CD4-positive, alpha-beta T cell treated with Interleukin-1 beta for 1 hour (primary cell): ENCODE measurements around the gene CCDC137.
"Not testable (repeated sequence)": the region's sequence is repeated elsewhere in the genome, so short reads cannot be mapped to it uniquely, and the experiment has no call there.

Experiments
- DNase-seq, 2 donors: peaks; one replicate each; pipeline ENCODE4 v3.0.0-alpha.2; 2020 to 2022

The CCDC137 gene, protein sequence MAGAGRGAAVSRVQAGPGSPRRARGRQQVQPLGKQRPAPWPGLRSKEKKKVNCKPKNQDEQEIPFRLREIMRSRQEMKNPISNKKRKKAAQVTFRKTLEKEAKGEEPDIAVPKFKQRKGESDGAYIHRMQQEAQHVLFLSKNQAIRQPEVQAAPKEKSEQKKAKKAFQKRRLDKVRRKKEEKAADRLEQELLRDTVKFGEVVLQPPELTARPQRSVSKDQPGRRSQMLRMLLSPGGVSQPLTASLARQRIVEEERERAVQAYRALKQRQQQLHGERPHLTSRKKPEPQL

DNA sequence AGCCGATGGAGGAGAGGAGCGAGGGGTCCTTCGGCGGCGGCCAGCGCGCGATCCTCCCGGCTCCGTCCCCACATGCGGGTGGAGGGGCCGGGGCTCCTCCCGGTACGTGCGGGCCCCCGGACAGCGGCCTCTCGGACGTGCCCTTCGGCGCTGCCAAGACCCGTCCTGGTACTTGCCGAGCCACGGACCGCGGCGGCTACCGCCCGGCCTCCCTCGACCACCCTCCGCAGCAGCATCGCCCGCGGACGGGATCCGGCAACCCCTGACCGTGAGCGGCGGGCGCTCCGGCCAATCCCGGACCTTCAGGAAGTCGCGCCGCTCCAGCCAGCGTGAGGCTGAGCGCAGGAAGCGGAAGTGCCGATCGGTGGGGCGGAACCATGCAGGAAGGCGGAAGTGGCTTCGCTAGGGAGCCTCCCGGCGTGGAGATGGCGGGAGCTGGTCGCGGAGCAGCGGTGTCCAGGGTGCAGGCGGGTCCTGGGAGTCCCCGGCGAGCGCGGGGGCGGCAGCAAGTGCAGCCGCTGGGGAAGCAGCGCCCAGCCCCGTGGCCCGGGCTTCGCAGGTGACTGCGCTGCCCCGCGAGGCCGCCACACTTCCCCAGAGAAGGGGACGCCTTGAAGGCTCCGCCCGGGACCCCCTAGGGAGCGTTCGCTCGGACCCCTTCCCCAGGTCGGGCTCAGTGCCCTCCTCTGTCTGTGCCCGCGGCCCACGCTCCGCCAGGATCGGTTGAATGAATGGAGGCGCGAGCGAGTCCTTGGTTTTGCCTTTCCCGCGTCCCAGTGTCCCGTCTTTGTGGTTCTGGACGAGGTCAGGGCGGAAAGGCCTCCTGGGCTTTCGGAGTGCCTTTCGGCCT is at the start of gene CCDC137, which contains the start of gene OXLD1:
Gene CCDC137 (plus strand): TSS at position 396 of the 850 bp plus-strand sequence. CDS start 30 bp downstream, at position 426.
Gene OXLD1 (minus strand): TSS at position 264 of the 850 bp plus-strand sequence. CDS start 28 bp downstream, at position 236.
- peak; percentile 91 to 92 for DNase-seq

DNA sequence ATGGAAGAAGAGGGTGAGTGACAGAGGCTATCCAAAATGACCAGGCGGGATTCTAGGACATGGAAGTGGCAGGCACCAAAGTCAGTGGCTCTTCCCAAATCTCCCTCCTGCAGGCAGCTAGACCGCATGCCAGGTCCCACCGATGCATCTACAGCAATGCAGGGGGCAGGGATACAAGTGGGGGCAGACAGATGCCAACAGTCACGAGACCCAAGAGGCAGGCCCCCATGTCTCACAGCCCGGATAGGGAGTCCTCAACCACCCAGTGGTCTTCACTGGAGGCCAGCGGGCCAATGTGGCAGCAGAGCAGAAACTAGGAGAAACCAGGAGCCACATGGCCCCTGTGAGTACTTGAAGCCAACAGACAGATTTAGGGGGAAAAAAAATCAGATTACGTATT is 49.7 kb upstream of the CCDC137 start:
- no peak for DNase-seq

DNA sequence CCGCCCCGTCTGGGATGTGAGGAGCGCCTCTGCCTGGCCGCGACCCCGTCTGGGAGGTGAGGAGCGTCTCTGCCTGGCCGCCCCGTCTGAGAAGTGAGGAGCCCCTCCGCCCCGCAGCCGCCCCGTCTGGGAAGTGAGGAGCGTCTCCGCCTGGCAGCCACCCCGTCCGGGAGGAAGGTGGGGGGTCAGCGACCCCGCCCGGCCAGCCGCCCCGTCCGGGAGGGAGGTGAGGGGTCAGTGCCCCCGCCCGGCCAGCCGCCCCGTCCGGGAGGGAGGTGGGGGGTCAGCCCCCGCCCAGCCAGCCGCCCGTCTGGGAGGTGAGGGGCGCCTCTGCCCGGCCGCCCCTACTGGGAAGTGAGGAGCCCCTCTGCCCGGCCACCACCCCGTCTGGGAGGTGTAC is 48.2 kb upstream of the CCDC137 start:
- not testable (repeated sequence) for DNase-seq

DNA sequence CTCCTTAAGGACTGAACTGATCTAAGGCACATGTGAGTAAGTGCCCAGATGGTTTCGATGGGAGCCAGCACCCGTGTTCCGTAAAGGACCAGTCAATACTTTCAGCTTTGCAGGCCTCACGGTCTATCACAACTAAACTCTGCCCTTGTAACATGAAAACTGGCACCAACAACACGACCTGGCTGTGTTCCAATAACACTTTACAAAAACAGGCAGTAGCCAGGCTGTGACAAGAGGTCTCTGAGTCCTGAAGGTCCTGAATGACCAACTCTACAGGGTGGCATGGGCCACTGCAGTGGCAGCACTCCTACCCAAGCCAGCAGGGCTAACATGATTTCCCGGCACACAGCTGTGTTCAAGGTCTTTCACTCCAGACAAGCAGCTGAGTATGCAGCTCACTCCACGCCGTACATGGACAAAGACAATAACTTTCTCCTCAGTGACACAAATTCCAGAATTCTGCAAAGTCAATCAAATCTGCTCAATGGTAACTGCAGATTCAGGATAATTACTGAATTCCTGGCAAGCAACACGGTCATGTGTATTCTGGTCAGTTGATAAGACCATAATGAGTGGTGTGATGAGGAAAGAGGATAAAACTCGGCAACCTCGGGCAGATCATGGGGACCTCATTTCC is 44.9 kb upstream of the CCDC137 start:
- no peak for DNase-seq

DNA sequence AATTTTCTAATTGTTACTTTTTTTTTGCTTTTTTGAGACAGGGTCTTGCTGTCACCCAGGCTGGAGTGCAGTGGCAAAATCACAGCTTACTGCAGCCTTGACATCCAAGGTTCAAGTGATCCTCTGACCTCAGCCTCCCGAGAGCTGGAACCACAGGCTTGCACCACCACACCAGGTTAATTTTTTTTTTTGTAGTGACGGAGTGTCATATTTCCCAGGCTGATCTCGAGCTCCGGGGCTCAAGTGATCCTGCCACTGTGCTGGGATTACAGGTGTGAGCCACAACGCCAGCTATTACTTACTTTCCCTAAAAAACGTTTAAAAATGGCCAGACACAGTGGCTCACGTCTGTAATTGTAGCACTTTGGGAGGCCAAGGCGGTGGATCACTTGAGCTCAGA is 36.3 kb upstream of the CCDC137 start:
- DNase-seq = no peak

DNA sequence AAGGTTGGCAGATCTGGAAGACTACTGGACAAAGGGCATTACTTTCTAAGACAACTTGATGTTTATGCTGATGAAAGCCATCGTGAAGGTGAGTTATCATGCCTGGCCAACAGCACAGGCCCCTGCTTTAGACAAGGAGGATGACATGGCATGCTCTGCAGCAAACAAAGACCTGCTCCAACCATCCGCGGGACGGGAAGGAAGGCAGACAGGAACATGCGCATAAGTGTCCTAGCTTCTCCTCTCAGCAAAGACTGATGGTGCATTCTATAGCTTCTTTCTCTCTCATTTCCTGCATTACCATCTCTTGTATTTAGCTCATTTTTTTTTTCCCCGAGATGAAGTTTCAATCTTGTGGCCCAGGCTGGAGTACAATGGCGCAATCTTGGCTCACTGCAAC is 35.1 kb upstream of the CCDC137 start:
- no peak for DNase-seq

DNA sequence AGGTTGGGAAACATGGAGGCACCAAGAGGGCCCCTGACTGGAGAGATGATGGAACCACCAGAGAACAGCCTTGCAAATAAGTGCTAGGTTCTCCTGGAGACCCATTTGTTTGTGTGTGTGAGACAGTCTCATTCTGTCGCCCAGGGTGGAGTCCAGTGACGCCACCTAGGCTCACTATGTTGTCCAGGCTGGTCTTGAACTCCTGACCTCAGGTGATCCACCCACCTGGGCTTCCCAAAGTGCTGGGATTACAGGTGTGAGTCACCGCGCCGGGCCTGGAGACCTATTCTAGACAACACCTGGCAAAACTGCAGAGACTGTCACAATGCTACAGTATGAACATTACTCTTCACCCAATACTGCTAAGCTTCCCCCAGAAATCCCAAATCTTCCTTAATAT is 31.1 kb upstream of the CCDC137 start:
- DNase-seq = no peak

DNA sequence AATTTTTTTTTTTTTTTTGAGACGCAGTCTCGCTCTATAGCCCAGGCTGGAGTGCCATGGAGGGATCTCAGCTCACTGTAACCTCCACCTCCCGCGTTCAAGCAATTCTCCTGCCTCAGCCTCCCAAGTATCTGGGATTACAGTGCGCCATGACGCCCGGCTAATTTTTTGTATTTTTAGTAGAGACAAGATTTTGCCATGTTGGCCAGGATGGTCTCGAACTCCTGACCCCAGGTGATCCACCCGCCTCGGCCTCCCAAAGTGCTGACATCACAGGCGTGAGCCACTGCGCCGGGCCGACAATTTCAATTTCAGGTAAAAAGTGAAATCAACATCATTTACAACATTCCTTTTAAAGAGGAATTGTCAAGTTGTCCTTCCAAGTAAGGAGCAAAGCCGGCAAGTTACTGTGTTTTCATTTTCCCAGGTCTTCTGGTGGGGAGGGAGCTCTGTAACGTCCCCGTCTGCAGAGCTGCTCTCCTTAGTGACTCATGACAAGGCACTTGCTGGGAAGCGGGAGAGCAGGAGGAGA is 30.5 kb upstream of the CCDC137 start:
- DNase-seq = no peak

DNA sequence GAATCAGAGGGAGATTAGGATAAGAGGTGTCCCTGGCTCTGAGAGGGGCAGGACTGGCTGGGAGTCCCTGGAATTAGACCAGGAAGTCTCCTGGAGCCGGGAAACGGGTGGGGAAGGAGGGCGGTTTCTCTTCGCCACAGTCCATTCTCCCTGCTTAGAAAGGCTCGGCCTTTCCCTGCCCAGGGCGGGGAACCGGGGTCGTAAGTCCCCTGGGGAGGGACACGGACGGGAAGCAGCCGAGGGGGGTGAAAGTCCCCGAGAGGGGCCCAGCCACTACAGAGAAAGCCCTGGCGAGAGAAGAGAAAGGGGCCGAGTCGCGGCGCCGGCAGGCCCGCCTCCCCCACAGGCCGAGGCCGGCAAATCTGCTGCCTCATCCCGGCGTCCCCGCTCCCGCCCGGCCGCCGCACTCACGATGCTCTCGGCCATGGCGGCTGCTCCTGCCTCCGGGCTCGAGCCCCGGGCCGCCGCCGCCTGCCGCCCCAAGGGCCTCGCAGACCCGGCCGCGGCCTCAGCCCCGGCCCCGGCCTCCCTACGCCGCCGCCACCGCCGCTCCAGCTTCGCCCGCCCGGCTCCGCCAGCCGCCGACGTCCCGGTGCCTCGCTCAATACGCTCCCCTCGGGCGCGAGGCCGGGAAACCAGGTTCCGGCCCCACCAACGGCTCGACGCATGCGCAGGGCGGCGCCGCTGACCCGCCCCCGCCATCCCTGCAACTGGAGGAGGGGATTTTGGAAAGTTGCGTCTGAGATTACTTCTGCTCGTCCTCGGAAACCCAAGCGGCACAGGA is 29.8 kb upstream of the CCDC137 start, which contains the start of the genes NPLOC4 and TSPAN10:
Gene NPLOC4 (minus strand): TSS at position 608 of the 784 bp plus-strand sequence. CDS start 182 bp downstream, at position 426.
Gene TSPAN10 (plus strand): TSS at position 692 of the 784 bp plus-strand sequence. CDS start 5,217 bp downstream, outside the sequence.
- peak; percentile 84 to 87 for DNase-seq

DNA sequence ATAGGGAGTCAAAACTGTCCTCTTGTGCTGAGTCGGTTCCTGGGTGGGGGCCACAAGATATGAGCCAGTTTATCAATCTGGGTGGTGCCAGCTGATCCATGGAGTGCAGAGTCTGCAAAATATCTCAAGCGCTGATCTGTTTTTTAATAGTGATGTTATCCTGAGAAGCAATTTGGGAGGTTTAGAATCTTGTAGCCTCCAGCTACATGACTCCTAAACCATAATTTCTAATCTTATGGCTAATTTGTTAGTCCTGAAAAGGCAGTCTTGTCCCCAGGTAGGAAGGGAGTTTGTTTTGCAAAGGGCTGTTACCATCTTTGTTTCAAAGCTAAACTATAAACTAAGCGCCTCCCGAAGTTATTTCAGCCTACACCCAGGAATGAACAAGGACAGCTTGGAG is 27.9 kb upstream of the CCDC137 start:
- DNase-seq = no peak

DNA sequence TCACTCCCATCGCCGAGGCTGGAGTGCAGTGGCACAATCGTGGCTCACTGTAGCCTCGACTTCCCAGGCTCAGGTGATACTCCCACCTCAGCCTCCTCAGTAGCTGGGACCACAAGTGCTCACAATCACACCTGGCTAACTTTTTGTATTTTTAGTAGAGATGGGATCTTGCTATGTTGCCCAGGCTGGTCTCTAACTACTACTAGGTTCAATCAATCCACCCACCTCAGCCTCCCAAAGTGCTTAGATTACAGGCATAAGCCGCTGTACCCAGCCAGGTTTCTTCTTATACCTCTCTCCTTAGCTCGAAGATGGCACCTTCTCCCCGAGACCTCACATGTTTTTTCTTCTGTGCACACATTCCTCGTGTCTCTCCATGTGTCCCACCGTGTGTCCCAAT is 26.5 kb upstream of the CCDC137 start:
- DNase-seq = no peak

DNA sequence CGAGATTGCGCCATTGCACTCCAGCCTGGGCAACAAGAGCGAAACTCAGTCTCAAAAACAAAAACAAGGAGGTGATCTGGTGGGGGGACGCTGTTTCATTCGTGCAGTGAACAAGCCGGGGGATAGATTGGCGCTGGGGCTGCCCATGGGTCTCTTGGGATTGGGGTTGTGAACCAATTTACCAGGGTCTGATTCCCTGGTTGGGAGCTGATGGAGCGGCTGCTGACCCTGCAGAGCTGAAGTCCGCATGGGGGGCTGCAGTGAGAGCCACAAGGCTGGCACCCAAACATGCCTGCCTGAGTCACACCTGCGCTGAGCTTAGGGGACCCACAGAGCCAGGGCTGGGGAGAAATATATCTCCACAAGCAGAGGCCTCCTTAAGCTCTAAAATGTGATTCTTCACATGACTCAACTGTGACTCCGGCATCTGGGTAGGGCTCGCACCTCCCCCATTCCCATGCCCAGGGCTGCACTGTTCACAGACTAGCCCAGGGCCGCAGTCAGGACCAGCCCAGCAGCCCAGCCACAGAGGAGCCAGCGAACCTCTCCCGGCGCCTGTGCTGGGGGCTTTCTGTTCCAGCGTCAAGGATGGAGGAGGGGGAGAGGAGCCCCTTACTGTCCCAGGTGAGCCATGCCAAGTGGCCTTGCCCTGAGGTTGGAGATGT is 24.6 kb upstream of the CCDC137 start:
- no peak for DNase-seq

DNA sequence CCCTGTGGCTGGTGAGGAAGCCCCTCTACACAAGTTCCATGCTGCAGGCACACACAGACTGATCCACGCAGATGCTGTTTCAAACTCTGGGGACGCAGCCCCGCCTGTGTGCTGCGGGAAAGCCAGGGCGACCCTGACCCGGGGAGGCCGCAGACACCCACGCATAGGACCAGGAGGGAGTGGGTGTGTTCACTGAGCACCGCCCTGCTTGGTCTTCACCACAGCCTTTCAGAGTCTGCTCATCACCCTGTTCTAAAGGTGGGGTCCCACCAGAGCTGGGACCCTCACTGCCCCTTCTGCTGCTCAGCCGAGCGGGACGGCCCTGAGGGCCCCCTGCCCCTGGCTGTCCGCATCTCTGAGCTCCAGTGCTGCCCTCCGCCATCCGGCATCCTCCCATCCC is 22.0 kb upstream of the CCDC137 start:
- DNase-seq = no peak

DNA sequence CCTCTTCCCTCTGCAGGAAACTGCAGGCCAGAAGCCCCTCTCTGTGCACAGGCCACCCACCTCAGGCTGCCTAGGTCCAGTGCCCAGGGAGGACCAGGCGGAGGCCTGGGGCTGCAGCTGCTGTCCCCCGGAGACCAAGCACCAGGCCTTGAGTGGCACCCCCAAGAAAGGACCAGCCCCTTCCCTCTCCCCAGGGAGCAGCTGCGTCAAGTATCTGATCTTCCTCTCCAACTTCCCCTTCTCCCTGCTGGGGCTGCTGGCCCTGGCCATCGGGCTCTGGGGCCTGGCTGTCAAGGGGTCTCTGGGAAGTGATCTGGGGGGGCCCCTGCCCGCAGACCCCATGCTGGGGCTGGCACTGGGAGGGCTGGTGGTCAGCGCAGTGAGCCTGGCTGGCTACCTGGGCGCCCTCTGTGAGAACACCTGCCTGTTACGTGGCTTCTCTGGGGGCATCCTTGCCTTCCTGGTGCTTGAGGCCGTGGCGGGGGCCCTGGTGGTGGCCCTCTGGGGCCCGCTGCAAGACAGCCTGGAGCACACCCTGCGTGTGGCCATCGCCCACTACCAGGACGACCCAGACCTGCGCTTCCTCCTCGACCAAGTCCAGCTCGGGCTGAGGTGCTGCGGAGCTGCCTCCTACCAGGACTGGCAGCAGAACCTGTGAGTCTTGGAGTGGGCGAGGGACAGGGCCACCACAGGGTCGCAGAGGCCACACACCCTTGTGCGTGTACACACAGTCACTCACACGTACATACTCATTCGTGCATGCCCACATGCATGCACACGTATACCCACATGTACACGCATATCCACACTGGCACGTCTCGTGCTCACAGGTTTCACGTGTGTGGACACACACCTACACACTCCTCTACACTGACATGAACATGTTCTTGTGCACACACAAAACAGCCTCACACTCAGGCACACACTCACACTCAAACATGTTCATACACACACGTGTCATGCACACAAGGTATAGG is 21.3 kb upstream of the CCDC137 start:
- no peak for DNase-seq

DNA sequence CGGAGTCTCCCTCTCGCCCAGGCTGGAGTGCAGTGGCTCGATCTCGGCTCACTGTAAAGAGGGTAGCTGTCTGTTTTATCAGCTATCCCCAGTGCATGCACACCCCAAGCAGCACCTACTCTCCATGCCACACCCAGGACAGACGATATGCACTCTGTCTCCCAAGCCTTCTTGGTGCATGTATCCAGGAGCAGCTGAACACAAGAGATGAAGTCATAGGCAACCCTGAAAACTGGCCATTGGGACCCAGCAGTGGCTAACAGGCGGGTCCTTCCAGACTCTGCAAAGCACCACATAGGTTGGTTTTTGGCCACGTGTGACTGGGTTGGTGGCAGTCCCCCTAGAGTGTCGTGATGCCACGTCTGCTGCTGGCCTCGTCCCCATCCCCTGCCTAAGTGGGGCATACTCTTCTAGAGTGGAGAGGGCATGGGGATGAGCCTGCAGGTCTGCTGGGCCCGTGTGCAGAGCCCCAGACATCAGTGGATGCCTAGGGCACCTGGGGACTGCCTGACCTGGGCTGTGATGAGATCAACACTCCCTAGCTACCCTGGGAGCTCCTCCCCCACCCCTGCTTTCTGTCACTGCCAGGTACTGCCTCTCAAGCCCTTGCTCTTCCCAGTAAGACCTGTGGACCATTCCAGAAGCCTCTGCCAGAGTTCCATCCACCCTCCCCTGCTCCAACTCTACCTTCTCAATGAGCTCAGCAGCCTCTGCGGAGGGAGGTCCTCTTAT is 19.5 kb upstream of the CCDC137 start:
- no peak for DNase-seq

DNA sequence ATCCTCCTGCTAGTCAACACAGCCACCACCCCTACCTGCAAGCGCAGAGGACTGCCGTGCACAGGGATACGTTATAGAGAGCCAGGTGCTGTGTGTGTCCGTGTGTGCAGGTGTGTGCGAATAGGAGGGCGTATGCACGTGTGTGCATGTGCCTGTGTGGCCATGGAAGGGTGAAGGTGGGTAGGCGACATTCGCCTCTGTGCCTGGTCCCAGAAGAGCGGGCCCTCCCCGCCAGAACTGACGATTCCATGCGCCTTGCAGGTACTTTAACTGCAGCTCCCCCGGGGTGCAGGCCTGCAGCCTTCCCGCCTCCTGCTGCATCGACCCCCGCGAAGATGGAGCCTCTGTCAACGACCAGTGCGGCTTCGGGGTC is 18.9 kb upstream of the CCDC137 start:
- DNase-seq = no peak

DNA sequence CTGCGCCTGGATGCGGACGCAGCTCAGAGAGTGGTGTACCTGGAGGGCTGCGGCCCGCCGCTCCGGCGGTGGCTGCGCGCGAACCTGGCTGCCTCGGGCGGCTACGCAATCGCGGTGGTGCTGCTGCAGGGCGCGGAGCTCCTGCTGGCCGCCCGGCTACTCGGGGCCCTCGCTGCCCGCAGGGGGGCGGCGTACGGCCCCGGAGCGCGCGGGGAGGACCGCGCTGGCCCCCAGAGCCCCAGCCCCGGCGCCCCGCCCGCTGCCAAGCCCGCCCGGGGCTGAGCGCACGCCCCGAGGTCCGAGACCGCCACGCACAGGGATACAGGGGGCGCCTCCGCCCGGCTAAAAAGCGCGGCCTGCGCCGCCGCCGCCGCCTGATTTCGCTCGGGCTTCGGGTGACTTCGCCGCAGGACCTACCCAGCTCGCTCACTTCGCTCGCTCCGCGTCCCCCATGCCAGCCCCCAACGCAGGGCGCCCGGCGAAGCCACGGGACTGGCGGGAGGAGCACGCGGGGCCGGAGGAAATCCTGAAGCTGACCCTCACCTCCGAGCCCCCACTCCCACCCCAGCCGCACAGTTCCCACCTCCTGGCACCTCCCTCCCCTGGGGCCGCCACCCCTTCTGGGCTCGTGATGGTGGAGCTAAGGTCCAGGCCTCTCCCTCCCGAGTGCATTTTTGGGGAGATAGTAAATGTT is 18.4 kb upstream of the CCDC137 start:
- no peak for DNase-seq

DNA sequence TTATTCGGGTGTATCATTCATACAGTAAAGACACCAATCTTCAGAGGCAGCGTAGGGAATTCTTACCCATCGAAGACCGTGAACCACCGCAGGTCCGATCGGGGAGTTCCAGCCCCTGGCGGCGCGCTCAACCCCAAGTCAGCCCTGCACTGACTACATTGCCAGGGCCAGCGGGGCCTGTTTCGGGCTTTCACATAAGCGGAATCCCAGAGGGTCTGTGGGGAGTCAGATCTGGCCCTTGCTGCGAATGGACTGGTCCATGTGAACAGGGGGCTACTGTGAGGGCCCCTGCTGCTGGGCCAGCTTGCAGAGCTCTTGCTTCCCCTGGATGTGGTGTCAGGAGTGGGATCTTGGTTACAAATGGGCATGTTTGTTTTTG is 17.8 kb upstream of the CCDC137 start:
- no peak for DNase-seq

DNA sequence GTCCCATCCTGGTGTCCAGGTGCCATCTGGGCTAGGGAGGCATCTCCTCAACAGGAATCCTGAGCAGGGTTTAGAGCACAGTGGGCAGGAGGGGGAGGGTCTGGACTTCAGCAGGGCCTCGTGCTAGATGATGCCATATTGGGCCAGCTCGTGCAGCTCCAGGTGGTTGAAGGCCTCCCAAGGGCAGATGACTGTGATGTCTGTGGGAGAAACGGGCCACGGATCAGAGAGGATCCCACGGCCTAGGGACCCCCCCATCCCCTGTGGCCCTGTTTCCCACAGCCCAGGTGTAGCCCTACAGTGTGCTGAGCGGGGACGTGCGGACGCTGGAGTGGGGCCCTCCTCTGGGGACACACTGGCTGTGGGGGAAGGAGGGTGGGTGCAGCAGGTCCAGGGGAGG is 15.6 kb upstream of the CCDC137 start:
- no peak for DNase-seq
